HepG2 (cell line): Measurements from ENCODE around the gene GZF1. TPM values are rescaled to one million over a fixed set of nuclear protein-coding genes. Genes with fewer than 3 reads are reported as not detected.

Source experiments
- CENPX ChIP-seq: sonication (generic); formaldehyde crosslinking; IDR thresholded peaks from 2 replicates; pipeline ENCODE4 v1.9.0; 2021; ENCODE audit warnings: mild to moderate bottlenecking, missing genetic modification reagents, moderate library complexity
- PCBP1 ChIP-seq: fragments of 200-400 bp; formaldehyde crosslinking; IDR thresholded peaks from 2 replicates; pipeline ENCODE4 v1.6.1; 2017; ENCODE audit warnings: mild to moderate bottlenecking, low read depth, low read length, borderline replicate concordance
- RBM39 ChIP-seq: fragments of 200-400 bp; formaldehyde crosslinking; IDR thresholded peaks from one replicate; pipeline ENCODE4 v1.6.1; 2018; ENCODE audit warnings: antibody characterized with exemption, mild to moderate bottlenecking, low read depth, low read length; ENCODE audit not compliant: poor library complexity, severe bottlenecking
- RFX5 ChIP-seq: IDR thresholded peaks from 2 replicates; pipeline ENCODE4 v1.6.1; 2011; ENCODE audit warnings: low read depth, low read length, improper control_type of control experiment
- RFXANK ChIP-seq: IDR thresholded peaks from 2 replicates; pipeline ENCODE4 v1.6.1; 2016
- TAF1 ChIP-seq: sonication (generic); formaldehyde crosslinking; IDR thresholded peaks from 2 replicates; pipeline ENCODE4 v1.4.0; 2020; ENCODE audit warnings: missing genetic modification reagents
- ZBTB42 ChIP-seq: sonication (generic); formaldehyde crosslinking; IDR thresholded peaks from 2 replicates; pipeline ENCODE4 v1.5.0; 2020; ENCODE audit warnings: mild to moderate bottlenecking, missing genetic modification reagents
- ZNF12 ChIP-seq: sonication (generic); formaldehyde crosslinking; IDR thresholded peaks from 2 replicates; pipeline ENCODE4 v1.5.0; 2020; ENCODE audit warnings: missing genetic modification reagents
- ZNF180 ChIP-seq: sonication (generic); formaldehyde crosslinking; IDR thresholded peaks from 2 replicates; pipeline ENCODE4 v1.4.0; 2020; ENCODE audit warnings: low read depth, missing genetic modification reagents, borderline replicate concordance
- ZNF496 ChIP-seq: sonication (generic); formaldehyde crosslinking; IDR thresholded peaks from 2 replicates; pipeline ENCODE4 v1.8.1; 2023; ENCODE audit warnings: mild to moderate bottlenecking, moderate library complexity, missing genetic modification reagents; ENCODE audit not compliant: insufficient replicate concordance
- ZNF598 ChIP-seq: sonication (generic); formaldehyde crosslinking; IDR thresholded peaks from 2 replicates; pipeline ENCODE4 v1.5.1; 2020; ENCODE audit warnings: mild to moderate bottlenecking, missing genetic modification reagents, borderline replicate concordance
- polyA plus RNA-seq, 8 experiments: library from polyadenylated mRNA; depleted of rRNA in 3 of 8; stranded (reverse) in 7 of 8; unstranded in 1 of 8; fragments of >200 nt; fragmentation: Illumina TruSeq in 4 of 8; extraction: Trizol in 4 of 8; gene quantifications; 2 replicates each; pipeline versions ENCODE4 v1.2.1 to v1.2.3, GENCODE V29; 2011 to 2016; ENCODE audit warnings: low read depth in 4 of 8, missing spikeins in 1 of 8, mixed read lengths in 1 of 8; ENCODE audit not compliant: insufficient read depth in 1 of 8
- total RNA-seq, 5 experiments: library from RNA; depleted of rRNA; stranded (reverse); fragments of >200 nt; fragmentation: Illumina TruSeq; extraction: Trizol; gene quantifications; 2 replicates each; pipeline ENCODE4 v1.2.3, GENCODE V29; 2016; ENCODE audit warnings: low read depth in 1 of 5
- TF ChIP-seq, protein P1 (sequence below): sonication (generic); formaldehyde crosslinking; IDR thresholded peaks from 2 replicates; pipeline ENCODE4 v1.8.0; 2022; ENCODE audit warnings: mild to moderate bottlenecking, missing genetic modification reagents, moderate library complexity
- TF ChIP-seq, protein P2 (sequence below): sonication (generic); formaldehyde crosslinking; IDR thresholded peaks from 2 replicates; pipeline ENCODE4 v1.4.0; 2020; ENCODE audit warnings: mild to moderate bottlenecking, missing genetic modification reagents
- TF ChIP-seq, protein P3 (sequence below): sonication (generic); formaldehyde crosslinking; IDR thresholded peaks from 2 replicates; pipeline ENCODE4 v1.5.0; 2020; ENCODE audit warnings: missing genetic modification reagents
- TF ChIP-seq, protein P4 (sequence below): sonication (generic); formaldehyde crosslinking; IDR thresholded peaks from 2 replicates; pipeline ENCODE4 v1.5.1; 2020; ENCODE audit warnings: missing genetic modification reagents, mild to moderate bottlenecking, borderline replicate concordance

GZF1 gene
- total and polyA plus RNA-seq, 2 of the 13 experiments (the other 11 are each of a cell fraction or from before 2014, with no cell fraction given): 16.9 to 26.0 TPM

DNA sequence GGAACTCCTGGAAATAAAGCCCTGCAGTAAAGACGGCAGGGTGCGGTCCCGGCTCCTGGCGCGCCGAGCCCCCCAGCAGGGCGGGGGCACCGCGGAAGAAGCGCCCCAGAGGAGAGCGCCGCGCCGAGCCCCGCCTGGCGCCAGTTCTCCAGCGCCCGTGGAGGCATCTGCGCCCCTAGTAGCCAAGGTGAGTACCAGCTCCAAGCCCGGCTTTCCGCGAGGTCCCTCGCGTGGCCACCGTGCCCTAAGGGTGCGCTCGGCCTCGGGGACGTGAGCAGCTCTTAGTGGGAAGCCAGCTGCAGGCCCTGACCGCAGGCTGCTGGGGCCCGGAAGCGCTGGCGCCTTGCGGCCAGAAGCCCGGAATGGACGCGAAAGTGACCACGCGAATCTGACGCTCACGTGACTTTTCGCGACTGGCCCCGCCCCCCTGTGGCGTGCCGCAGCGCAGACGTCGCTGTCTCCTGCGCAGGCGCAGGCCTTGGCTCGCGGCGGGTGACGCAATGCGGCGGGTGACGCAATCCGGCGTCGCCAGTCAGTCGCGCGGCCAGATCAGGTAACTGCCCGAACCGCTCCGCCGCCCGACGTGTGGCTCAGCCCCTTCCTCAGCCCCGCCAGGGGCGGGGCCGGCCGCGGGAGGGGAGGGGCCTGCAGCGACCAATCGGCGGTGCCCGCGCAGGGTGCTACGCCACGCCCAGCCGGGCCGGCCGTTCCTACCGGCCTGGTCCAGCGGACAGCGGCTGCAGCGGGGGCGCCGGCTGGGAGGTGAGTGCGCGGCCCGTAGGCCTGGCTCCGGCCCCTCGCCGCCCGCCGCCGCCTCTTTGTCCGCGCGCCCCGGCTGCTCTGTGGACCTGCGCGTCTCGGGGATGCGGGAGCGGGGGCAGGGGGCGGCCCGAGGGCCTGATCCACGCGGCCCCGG, at the start of gene GZF1 (continued):
- TF ChIP-seq, protein P1, sequence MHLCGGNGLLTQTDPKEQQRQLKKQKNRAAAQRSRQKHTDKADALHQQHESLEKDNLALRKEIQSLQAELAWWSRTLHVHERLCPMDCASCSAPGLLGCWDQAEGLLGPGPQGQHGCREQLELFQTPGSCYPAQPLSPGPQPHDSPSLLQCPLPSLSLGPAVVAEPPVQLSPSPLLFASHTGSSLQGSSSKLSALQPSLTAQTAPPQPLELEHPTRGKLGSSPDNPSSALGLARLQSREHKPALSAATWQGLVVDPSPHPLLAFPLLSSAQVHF (CRISPR knock-in tag): peak; percentile 92; the same call in 1 of the 2 replicates
- TF ChIP-seq, protein P2, sequence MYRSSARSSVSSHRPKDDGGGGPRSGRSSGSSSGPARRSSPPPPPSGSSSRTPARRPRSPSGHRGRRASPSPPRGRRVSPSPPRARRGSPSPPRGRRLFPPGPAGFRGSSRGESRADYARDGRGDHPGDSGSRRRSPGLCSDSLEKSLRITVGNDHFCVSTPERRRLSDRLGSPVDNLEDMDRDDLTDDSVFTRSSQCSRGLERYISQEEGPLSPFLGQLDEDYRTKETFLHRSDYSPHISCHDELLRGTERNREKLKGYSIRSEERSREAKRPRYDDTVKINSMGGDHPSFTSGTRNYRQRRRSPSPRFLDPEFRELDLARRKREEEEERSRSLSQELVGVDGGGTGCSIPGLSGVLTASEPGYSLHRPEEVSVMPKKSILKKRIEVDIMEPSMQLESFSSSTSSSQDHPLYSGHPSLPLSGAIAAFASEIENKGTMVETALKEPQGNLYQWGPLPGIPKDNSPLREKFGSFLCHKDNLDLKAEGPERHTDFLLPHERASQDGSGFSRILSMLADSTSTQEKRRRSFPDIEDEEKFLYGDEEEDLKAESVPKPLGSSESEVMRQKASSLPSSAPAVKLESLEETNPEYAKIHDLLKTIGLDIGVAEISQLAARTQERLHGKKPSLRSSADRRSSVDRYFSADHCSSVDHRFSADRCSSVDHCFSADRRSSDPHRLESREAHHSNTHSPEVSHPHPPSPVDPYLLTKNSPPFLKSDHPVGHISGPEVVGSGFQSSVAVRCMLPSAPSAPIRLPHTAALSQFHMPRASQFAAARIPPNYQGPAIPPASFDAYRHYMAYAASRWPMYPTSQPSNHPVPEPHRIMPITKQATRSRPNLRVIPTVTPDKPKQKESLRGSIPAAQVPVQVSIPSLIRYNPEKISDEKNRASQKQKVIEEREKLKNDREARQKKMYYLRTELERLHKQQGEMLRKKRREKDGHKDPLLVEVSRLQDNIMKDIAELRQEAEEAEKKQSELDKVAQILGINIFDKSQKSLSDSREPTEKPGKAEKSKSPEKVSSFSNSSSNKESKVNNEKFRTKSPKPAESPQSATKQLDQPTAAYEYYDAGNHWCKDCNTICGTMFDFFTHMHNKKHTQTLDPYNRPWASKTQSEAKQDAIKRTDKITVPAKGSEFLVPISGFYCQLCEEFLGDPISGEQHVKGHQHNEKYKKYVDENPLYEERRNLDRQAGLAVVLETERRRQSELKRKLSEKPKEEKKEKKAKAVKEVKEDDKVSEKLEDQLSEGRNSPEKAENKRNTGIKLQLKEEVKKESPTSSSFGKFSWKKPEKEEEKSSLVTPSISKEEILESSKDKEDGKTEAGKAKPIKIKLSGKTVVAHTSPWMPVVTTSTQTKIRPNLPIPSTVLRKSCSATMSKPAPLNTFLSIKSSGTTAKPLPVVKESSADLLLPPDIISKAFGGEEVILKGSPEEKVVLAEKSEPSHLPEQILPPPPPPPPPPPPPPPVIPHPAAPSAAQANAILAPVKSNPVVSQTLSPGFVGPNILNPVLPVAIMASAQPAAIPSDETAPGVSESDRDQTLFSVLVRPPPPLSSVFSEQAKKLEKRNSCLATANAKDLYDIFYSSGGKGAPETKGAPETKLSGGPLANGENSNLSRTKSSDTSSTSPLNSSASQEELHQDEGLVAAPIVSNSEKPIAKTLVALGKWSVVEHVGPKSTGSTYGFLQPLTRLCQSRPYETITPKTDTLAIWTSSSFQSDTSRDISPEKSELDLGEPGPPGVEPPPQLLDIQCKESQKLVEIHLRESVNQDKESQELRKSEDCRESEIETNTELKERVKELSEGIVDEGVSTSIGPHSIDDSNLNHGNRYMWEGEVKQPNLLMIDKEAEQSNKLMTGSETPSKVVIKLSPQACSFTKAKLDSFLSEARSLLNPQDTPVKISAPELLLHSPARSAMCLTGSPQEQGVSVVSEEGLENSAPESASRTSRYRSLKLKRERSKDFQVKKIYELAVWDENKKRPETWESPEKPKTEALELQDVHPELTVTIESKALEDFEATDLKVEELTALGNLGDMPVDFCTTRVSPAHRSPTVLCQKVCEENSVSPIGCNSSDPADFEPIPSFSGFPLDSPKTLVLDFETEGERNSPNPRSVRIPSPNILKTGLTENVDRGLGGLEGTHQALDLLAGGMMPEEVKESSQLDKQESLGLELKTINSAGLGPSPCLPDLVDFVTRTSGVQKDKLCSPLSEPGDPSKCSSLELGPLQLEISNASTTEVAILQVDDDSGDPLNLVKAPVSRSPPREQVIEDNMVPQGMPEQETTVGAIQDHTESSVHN (CRISPR knock-in tag): peak; percentile 70; the same call in 1 of the 2 replicates
- TF ChIP-seq TAF1 (peak; percentile 100), RFX5 (peak; percentile 66), ZBTB42 (CRISPR knock-in tag) (peak; percentile 64; the same call in 1 of the 2 replicates), PCBP1 (peak; percentile 86; the same call in 1 of the 2 replicates), ZNF180 (no peak; the same call in 1 of the 2 replicates), ZNF598 (CRISPR knock-in tag) (peak; percentile 99), RFXANK (CRISPR knock-in tag) (0 out of 2 replicates have a peak, but pooled peaks have one; percentile 76), ZNF12 (CRISPR knock-in tag) (peak; percentile 79), CENPX (CRISPR knock-in tag) (no peak), ZNF496 (CRISPR knock-in tag) (no peak), RBM39 (peak; percentile 91)
- TF ChIP-seq, protein P3, sequence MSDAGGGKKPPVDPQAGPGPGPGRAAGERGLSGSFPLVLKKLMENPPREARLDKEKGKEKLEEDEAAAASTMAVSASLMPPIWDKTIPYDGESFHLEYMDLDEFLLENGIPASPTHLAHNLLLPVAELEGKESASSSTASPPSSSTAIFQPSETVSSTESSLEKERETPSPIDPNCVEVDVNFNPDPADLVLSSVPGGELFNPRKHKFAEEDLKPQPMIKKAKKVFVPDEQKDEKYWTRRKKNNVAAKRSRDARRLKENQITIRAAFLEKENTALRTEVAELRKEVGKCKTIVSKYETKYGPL: peak; percentile 72
- TF ChIP-seq, protein P4, sequence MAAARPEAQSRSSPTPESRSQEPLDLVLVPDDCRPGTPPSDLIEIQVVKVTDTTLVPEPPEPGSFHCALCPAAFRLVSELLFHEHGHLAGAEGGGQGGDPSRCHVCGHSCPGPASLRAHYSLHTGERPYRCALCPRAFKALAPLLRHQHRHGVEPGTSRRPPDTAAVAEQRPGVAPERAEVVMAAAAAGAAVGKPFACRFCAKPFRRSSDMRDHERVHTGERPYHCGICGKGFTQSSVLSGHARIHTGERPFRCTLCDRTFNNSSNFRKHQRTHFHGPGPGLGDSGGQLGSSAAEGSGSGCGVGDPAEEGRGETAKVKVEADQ (CRISPR knock-in tag): peak; percentile 99
